ENCODE data around the gene STT3A.

GRCh38 chr11:125552927-125553326 lies 39.7 kb upstream of the STT3A start:
- no peak for TF ChIP-seq CTCF (IDR thresholded peaks at IDR 0.05; ENCODE audit: insufficient read depth, low read depth, low read length)
- TF ChIP-seq EZH2 (IDR thresholded peaks at IDR 0.05; ENCODE audit: insufficient read depth, low read length) = no peak

All from astrocyte (in vitro differentiated cells and primary cell).